Stimulated activated CD8-positive, alpha-beta memory T cell treated with anti-CD3 and anti-CD28 coated beads, Interleukin-7, amount 100 ng/mL, for 48 hours (primary cell): Measurements from ENCODE around the gene RHBDD3.
"Not testable (repeated sequence)": the region's sequence is repeated elsewhere in the genome, so short reads cannot be mapped to it uniquely, and the experiment has no call there.

Experiments
- DNase-seq, 2 donors: peaks; one replicate each; pipeline ENCODE4 v3.0.0-alpha.2; 2020; ENCODE audit warnings: low read depth in 1 of 2; ENCODE audit errors: extremely low read depth in 1 of 2

Gene RHBDD3

DNA sequence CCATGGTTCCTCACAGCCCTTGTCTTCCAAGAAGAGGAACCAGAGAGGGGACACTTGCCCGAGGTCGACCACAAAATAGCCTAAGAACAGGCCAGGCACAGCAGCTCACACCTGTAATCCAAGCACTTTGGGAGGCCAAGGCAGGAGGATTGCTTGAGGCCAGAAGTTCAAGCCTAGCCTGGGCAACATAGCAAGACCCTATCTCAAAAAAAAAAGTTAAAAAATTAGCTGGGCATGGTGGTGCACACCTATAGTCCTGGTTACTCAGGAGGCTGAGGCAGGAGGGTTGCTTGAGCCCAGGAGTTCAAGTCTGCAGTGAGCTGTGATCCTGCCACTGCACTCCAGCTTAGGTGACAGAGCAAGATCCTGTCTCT lies 48.4 kb downstream of the RHBDD3 start:
- not testable (repeated sequence) for DNase-seq

GRCh38 chr22:29218758-29219408 lies 48.9 kb downstream of the RHBDD3 start:
- no peak for DNase-seq

GRCh38 chr22:29217827-29218757 lies 49.7 kb downstream of the RHBDD3 start:
- no peak for DNase-seq

DNA sequence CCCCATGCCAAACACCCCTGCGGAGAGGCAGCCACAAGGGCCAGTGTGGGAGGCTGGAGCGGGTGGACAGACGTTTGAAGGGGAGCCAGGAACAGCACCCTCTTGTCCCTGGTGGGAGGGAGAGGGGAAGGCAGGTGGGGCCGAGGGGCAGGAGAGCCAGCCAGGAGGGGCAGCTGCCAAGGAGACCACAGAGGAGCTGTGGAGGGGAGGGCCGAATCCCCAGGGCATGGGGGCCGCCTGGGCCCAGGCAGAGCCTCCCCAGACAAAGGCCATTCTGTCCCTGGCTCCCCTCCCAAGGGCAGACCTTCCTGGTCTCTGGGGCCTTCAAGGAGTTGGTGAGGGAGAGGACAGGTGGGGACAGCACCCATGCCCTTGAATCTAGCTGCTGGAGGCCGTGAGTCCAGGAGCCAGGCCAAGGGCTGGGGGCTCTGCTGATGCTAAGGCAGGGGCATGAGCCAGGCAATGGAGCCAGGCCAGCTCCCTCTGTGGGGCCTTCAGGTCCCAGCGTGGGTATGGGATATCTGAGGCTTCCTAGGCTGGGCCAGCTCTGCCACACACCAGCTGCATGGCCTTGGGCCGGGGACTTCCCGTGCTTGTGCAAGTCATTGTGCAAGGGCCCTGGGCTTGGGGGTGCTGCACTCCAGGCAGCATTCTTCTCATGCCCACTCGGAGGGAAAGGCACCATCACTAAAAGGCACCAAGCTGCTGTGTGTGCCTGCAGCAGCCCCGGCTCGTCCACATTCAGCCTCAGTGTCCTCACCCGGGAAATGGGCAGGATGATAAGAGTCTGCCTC lies 50.7 kb downstream of the RHBDD3 start:
- DNase-seq: no peak

- DNase-seq: no peak
Measured at GRCh38 chr22:29216011-29216872, 51.5 kb downstream of the RHBDD3 start.

GRCh38 chr22:29215012-29215860 lies 52.5 kb downstream of the RHBDD3 start:
- DNase-seq: no peak

GRCh38 chr22:29214232-29214631 lies 53.5 kb downstream of the RHBDD3 start:
- no peak for DNase-seq

- no peak for DNase-seq
Measured at GRCh38 chr22:29213493-29213892, 54.3 kb downstream of the RHBDD3 start.

DNA sequence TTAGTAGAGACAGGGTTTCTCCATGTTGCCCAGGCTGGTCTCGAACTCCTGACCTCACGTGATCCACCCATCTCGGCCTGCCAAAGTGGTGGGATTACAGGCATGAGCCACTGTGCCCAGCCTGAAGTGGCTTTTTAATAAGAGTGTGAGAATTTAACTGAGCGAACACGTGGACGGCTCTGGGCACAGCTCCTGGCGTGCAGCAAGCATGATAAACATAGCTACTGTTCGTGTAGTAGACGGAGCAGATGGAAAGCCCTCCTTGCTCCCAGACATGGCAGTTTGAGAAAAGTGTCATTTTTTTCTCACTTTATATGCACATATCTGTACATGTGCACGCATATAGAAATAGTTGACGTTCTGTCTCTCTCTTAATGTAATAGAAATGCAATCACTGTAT lies 55.0 kb downstream of the RHBDD3 start:
- no peak for DNase-seq

GRCh38 chr22:29211466-29211865 lies 56.3 kb downstream of the RHBDD3 start:
- no peak for DNase-seq

DNA sequence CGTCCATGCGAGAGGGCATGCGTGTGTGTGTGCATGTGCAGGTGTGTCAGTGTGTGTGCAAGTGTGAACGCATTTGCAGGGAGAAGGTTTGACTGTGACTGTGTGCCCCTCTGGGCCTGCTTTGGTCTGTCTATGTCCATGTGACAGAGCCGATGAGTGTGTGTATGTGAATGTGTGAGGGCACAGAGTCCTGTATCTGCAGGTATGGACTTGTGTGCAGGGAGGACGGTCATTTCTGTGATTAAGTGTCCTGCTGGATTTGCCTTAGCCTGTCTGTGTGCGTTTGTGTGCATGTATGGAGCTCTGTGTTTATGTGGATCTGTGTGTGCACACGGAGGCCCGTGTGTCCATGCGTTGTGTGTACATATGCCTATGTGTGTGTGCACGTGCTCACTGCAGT lies 56.7 kb downstream of the RHBDD3 start:
- DNase-seq: no peak
